Stimulated activated CD8-positive, alpha-beta memory T cell treated with anti-CD3 and anti-CD28 coated beads, Interleukin-7, amount 100 ng/mL, for 1 hour (primary cell): ENCODE measurements around the gene FGGY.
"Not testable (repeated sequence)": the region's sequence is repeated elsewhere in the genome, so short reads cannot be mapped to it uniquely, and the experiment has no call there.

Source experiments
- DNase-seq, 2 donors: peaks; one replicate each; pipeline ENCODE4 v3.0.0-alpha.2; 2020; ENCODE audit warnings: low read depth in 2 of 2

The FGGY gene

DNA sequence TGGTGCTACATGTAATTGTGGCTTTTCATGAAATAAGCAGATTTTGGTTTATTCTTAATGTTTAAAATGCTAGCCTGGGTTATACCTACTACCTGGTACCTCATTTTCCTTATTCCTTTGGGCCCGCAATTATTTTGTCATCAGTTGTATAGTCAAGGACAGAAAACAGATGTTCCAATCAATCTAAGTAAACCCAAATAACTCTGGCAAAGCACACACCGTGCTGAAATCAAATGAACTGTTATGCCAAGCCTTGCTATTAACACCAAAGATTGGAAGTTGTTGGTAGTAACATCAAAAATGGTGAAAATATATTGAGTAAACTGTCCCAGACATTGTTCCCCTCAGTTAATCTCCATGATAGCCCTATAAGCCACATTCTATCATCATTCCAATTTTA lies 248.9 kb downstream of the FGGY start:
- DNase-seq = no peak

DNA sequence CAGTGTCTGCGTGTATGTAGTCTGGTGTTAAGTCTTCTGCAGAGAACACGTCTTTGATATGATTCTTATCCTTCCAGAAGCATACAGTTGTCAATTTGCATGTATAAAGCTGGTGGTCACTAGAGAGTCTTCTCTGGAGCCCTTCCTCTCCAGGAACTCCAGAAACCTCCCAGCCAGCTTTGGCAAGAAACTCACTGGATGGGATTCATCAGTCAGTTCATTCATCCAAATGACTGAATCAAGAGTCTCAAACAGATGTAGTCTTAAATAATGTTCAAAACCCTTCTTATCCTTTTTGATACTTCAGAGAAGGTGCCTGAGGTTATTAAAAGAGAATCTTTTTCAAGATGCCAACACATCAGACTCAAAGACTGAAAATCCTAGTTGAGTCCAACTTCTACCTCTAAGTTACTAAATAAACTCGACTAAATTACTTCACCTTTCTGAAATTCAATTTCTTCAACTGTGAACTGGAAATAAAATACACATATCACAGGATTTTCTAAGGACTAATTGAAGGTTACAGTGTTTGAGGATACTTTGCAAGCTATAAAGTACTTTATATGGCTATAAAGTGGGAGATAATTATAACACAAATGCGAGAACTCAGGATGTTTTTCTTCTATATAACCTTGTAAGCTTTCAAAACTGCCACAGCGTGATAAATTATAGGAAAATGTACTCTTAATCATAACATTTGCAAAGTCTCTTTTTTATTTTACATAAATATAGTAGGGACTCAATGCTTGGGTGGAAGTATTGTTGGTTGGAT lies 252.4 kb downstream of the FGGY start:
- DNase-seq = no peak

DNA sequence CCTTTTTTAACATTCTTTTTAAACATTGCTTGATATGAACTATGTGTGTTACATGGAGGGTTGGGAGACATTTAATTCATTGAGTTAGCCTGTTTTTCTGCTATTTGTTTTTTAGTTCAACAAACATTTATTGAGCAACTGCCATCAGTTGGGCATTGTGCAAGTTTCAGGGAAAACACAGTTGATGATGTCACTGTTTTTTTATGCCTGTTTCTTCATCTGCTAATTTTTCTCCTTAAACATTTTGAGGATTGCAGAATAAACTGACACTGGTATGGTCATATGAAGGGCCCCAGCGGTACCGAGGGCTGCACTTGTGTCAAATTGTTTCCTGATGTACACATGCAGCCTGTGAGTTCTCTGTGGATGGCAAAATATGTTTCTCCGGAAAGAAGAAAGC lies 253.0 kb downstream of the FGGY start:
- DNase-seq = no peak

DNA sequence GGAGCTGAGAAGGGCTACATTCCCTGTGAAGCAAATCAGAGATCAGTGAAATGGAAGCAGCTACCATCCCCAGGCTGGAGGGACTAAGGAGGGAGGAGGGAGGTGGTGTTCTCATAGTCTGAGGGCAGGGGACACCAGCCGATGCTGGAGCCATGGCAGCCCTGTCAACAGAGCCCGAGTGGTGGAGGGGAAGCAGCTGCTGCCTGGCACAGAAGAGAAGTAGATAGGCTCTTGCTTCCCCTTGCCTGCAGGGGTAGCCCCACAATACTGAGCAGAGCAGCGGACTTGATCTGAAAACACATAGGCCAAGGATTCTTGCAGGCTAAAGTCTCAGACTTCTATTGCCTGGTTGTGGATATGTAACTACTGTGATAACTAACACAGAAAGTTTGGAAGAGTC lies 255.1 kb downstream of the FGGY start:
- DNase-seq = no peak

DNA sequence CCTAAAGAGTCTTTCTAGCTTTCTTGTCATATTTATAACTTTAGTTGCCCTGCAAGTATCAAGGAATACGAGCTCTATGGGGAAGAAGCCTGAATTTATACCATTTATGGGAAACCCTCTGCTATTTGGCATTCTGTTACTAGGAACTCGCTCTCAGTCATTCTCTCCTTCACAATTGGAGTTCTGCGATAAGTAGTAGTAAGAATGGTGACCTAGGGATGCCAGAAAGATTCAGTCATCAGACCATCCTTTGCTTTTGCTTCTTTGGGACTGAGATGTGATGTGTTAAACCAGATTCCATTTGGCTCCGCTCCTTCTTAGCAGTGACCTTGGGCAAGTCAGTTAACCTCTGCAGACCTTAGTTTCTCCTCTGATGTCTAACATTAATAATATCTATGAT lies 256.5 kb downstream of the FGGY start:
- DNase-seq = no peak

DNA sequence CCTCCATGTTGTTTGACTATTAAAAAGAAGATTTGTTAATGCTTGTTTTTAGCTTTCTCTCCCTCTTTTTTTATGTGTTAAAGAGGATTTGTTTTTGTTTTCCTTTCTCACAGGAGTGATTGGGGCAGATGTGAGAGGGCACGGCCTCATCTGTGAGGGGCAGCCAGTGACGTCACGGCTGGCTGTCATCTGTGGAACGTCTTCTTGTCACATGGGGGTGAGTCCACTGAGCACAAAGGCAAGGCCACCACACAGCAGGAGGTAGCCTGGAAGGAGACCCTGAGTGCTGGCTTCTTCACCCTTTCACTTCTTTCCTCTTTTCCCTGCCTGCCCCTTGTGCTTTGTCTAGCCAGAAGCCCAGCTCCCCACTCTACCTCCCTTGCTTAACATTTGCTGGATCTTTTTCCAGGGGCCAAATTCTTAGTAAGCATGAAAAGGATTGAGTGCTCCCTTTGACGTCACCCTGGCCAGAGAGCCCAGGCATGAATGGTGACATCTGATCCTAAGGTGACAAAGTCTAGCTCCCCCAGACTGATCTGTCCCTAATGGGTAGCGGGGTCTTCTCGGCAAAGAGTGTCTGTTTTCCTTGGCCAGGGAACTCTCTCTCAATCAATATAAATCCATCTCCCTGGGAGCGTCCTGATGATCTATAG lies 257.2 kb downstream of the FGGY start:
- no peak for DNase-seq

DNA sequence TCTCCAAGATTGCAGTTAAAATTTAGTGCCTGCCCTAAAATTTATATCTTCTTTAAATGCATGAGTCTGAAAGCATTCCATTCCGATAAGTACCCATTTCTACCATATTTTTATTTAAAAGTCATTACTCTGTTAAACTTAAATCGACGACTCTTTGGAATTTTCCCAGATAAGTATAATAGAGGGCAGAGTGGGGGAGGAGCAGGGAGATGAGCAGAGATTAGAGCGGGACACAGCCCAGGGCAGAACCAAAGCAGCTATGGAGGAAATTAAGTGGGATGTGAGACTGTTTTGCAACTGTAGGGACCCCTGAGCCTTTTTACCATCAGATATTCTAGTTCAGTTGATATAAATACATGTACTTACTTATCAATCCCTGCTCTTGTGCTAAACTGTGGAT lies 257.9 kb downstream of the FGGY start:
- DNase-seq = no peak

DNA sequence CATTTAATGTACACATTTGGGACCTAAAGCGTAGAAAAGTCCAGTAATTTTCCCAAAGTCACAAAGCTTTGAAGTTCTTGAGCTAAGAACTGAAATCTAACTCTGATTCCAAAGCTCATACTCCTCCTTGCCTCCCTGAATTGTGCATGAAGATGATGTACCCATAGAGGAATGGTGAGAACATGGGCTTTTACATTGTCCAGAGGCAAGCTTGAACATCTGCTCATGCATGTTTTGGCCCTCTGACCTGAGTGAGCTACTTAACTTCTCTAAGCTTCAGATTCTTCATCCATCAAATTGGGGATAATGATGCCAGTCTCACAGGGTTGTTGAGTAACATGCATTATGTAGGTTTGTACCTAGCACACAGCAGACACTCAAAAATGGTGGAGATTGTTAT lies 259.5 kb downstream of the FGGY start:
- DNase-seq = no peak

DNA sequence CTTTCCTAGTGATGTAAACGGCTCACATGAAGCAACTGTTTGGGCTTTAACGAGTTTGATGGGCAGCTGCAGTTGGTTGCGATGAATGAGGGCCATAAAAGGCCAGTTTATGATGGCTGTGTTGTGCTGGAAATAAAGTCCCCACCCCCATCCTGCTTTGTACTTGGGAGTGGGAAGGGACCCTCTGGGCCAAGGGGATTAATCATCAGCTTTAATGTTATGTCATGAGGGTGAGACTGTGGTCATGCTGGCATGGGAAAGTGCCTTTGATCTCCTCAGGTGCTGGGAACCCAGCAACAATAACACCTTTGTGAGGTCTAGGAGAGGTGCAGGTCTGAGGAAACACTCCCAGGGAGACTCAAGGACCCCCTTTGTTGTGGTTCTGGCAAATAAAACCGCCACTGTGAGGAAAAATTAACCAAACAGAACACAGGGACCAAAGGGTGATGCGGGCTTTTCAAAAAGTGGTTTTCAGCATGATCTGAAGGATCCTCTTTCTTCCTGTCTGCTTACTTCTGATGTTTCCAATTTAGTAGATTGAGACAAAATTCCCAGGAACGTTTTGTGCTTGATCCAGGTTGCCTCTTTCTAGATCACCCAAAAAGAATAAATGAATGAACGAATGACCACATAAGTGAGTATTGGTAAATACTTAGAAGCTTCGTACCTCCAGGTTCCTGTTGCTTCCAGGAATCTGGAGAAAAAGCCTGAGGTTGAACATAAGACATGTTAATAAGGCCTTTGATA lies 260.1 kb downstream of the FGGY start:
- no peak for DNase-seq

DNA sequence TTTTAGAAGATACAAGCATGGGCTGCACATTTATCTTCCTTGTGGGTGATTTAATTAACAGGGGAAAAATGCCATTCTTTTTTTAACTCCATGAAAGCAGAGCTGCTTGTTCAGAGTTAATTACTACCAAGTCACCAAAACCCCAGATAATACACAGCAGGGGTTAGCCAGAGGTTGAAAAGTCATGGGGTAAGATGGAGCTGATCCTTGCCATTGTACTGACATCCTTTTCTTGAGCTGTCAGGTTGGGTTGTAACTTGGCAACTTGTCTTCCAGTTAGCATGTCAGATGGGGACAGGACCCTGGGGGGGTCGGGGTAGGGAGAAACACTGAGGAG lies 260.6 kb downstream of the FGGY start:
- DNase-seq = no peak

DNA sequence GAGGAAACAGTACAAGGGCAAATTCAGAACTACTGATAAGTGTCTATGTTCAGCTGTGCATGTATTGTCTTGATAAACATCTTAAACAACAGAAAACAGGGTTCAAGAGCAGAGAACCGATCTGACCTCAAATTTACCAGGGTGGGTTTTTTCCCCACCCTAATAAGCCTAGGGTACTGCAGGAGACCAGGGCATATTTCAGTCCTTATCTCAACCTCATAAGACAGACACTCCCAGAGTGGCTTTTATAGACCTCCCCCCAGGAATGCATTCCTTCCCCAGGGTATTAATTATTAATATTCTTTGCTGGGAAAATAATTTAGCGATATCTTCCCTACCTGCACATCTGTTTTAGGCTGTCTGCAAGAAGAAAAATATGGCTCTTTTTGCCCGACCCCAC lies 261.7 kb downstream of the FGGY start:
- DNase-seq = not testable (repeated sequence)

DNA sequence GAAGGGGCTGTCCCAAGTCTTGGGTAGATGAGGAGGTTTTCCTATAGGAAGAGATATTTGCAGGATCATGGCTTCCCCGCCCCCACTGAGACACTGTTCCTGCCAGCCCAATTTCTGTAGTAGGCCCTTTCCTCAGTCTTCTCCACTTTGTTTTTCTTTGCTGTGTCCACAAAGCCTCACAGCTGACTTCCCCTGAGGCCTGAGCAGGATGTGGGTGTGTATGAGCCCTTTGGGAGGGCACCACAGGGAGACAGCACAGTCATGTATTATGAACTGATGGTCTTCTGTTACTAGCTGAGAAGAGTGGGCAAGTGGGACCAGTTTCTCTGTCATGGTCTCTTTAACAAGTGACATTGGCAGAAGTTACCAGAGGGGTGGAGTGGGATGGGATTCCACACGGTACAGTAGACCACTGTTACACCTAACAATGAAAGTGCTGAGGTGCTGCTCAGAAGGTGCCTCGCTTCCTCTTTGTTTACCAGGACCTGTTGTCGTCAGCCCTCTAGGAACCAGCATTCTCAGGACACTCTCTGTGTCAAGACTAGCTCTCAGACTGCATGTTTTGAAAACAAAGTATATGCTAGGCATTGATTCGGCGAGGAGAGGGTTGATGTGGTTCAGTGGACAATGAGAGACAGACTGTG lies 264.0 kb downstream of the FGGY start:
- DNase-seq = no peak

DNA sequence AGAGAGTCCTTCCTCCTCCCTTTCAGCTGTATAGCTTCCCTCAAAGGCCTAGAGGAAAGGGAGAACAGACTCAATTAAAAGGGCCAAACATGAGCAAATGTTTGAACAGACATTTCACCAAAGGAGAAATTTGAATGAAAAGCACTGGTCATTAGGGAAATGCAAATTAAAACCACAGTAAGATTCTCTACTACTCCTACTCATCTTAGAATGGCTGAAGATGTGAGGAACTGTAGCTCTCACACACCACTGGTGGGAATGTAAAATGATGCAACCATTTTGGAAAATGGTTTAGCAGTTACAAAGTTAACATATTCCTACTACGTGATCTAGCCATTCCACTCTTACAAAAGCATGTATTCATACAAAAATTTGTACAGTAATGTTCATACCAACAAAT lies 264.9 kb downstream of the FGGY start:
- no peak for DNase-seq

DNA sequence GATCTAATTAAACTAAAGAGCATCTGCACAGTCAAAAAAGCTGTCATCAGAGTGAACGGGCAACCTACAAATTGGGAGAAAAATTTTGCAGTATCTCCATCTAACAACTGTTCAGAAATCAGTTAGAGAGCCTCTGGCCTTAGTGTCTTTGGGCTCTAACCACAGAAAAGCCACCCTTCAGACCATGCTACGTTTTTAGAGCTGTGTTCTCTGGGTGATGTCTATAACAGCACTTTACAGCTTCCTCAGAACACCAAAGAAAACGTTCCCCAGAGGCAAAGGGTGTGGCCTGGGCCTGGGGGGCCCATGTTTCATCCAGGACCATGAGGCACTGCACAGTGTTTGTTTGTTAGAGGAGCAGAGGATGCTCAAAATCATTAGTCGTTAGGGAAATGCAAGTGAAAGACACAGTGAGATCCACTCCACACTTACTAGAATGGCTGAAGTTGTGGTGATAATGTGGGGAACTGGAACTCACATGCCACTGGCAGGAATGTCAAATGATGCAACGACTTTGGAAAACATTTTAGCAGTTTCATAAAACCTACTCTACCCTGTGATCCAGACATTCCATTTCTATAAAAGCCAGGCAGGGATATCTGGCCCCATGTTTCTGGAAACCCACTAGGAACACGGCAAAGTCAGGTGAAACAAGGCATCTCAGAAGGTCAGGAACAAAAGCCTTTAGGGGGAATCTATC lies 267.4 kb downstream of the FGGY start:
- no peak for DNase-seq

DNA sequence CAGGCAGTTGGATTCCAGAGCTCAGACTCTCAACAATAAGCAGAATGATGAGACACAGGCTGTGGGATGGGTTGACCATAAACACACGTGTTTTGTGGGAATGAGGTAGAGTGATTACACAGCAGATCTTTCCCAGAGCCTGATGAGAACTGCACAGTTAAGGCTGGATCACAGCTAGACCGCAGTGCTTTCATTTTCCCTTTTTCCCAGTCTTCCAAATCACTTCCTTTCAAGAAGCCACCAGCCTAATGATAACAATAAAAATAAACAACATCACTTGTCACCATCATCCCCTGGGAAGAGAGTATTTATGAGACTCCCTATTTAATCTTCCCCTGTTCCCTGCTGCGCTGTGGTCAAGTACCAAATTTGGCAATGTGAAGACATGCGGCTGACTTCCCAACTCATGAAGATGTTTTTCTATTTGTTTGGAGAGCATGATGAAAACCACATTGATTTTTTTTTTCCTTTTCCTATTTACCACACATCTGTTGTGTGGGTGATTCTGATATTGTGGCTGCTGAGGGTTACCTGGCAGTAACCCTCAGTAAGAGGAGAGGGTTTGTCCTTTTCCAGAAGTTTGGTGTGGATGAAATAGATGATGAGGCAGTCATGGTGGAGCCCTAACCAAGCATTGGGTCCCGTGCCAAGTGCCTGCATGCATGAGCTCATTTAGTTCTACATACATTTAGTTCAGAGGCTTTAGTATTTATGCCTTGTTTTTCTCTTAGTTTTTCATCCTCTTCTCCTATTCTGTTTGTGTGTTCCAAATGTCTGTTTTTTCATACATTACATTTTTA lies 268.9 kb downstream of the FGGY start:
- no peak for DNase-seq

DNA sequence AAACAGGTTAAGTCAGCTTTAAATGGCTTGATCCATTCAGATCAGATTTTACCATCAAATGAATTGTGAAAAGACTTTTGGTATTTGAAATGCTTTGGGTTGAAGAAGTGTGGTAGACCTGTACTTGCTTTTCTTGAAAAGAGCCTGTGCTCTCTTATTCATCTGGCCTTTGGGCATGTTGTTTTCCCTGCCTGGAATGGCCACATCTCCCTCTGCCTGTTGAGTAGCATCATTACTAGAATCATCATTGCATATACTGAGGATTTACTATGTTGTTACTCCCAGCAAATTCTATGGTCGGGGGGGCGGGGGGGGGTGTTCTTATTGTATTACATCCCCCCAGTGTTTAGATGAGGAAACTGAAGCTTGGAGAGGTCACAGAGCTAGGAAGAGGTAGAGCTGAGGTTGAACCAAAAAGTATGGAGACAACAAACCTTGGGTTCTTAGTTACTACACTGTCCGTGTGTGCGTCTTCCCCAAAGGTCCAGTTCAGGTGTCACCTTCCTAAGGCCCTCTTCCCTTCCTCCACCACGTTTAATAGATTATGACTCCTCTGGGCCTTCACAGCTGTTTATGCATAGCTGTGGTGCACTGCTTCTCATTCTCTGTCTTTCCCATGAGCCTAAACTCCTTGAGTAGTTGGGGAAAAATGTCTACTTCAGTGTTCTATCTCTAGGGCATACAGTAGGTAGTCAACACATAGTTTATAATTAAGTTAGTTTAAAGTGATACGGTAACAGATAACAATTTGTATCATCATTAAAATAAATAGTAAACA lies 271.5 kb downstream of the FGGY start:
- no peak for DNase-seq

DNA sequence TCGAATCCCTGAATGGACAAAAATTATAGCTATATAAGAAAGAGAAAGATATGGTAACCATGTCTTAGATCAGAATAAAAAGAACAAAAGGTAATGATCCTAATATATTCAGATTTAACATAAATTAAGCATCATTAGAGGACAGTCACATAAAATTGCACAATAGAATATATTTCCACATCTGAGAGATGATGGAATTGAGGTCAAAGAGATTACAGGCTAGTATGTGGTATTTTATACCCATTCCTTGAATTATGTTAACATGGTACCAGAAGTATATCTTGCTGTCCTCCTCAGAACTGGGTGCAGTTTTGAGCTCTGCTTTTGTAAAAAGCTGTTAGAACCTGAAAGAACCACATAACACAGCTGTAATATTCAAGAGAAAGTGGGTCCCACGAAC lies 272.3 kb downstream of the FGGY start:
- DNase-seq = no peak

DNA sequence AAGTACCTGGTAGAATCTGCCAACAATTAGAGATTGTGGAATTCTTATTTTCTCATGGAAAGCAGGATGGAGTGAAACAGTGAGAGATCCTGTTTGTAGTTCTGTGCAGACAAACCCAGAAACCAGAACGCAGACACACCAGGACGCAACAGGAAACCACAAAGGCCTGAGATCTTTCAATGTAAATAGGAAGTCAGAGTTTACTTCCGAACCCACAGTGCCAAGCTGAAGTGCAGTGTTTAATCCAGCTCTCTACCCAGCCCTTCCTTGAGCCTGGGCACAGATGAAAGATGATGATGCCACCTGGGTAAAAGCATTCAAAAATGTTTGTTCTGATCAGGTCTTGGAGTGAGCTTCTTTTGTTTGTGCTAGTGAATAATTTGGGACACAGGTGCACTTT lies 273.6 kb downstream of the FGGY start:
- DNase-seq = no peak

DNA sequence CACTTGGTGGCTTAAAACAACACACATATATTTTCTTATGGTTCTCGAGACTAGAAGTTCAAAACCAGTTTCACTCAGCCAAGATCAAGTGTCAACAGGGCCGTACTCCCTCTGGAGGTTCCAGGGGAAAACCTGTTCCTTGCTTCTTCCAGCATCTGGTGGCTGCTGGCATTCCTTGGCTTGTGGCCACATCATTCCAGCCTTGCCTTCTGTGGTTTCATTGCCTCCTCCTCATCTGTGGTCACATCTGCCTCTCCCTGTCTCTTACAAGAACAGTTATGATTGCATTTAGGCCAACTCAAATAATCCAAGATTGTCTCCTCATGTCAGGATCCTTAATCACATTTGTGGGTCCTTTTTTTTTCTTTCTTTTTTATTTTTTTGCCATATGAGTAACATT lies 277.2 kb downstream of the FGGY start:
- no peak for DNase-seq

DNA sequence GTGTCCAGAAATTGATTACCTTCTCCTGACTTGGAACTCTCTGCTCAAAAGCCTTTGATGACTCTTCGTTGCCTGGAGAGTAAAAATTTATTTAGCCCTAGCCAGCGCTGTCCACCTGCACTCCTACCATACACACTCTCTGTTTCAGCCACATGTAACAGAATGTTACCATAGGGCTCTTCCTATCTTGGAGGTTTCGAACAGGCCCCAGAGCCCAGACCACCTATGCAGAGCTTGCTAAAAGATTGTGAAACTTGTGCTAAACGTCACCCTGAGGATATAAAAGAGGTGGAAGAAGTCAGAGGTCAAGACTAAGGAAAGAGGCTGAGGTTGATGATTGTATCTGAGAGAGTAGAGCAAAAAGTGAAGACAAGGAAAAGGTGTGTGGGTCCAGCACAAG lies 280.9 kb downstream of the FGGY start:
- no peak for DNase-seq
